ENCODE measurements around the gene GPR17.

GPR17 gene

GRCh38 chr2:127626175-127626574 lies 19.8 kb upstream of the GPR17 start:
- in situ Hi-C loops (cut with MboI; ENCODE audit: low pct_unique_long_range_greater_than_20kb, low sequenced_read_pairs, unreplicated experiment): no loop called here
- TF ChIP-seq, protein P1, sequence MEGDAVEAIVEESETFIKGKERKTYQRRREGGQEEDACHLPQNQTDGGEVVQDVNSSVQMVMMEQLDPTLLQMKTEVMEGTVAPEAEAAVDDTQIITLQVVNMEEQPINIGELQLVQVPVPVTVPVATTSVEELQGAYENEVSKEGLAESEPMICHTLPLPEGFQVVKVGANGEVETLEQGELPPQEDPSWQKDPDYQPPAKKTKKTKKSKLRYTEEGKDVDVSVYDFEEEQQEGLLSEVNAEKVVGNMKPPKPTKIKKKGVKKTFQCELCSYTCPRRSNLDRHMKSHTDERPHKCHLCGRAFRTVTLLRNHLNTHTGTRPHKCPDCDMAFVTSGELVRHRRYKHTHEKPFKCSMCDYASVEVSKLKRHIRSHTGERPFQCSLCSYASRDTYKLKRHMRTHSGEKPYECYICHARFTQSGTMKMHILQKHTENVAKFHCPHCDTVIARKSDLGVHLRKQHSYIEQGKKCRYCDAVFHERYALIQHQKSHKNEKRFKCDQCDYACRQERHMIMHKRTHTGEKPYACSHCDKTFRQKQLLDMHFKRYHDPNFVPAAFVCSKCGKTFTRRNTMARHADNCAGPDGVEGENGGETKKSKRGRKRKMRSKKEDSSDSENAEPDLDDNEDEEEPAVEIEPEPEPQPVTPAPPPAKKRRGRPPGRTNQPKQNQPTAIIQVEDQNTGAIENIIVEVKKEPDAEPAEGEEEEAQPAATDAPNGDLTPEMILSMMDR (IDR thresholded peaks at IDR 0.05; ENCODE audit: extremely low read depth, insufficient read depth, missing control alignments): no peak
- DNase-seq (ENCODE audit: low spot score): no peak

DNA sequence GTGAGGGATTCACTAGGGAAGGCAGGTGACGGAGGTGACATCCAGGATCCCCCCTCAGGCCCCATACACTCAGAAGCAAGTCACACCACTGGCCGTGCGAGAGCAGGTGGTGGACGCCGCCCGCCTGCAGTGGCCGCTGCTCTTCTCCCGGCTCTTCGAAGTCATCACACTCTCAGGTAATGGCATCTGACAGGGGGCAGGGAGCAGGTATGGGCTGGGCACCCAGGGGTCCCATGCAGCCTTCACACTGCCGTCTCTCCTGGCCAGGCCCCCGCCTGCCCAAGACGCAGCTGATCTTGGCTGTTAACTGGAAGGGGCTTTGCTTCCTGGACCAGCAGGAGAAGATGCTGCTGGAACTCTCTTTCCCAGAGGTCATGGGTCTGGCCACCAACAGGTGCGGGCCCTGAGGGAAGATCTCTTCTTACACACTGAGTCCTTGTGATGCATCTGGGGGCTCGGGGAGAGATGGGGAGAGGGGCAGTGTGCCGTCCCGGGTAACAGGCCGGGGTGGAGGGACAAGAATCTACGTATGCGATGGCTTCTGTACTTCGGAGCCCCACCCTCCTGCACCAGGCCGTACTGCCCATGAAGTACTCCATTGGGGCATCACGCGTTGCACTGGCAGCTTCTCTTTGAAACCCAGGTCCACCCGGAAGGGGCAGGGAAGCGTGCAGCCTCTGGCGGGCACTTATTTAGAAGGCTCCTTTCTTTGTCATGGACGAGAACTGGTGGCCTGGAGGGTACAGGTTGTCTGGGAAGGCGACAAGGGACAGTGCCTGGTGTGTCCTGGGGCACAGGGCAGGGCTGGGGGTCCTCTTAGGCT lies 18.8 kb upstream of the GPR17 start:
- no peak for DNase-seq (ENCODE audit: low spot score)
- in situ Hi-C loops (cut with MboI; ENCODE audit: low pct_unique_long_range_greater_than_20kb, low sequenced_read_pairs, unreplicated experiment): no loop called here
- TF ChIP-seq, protein P1 (IDR thresholded peaks at IDR 0.05; ENCODE audit: extremely low read depth, insufficient read depth, missing control alignments): no peak

GRCh38 chr2:127627740-127628571 lies 18.0 kb upstream of the GPR17 start:
- no peak for DNase-seq (ENCODE audit: low spot score)
- TF ChIP-seq, protein P1 (IDR thresholded peaks at IDR 0.05; ENCODE audit: extremely low read depth, insufficient read depth, missing control alignments): no peak
- in situ Hi-C loops (cut with MboI; ENCODE audit: low pct_unique_long_range_greater_than_20kb, low sequenced_read_pairs, unreplicated experiment): no loop called here

- TF ChIP-seq, protein P1 (IDR thresholded peaks at IDR 0.05; ENCODE audit: extremely low read depth, insufficient read depth, missing control alignments): no peak
- DNase-seq (ENCODE audit: low spot score): no peak
- in situ Hi-C loops (cut with MboI; ENCODE audit: low pct_unique_long_range_greater_than_20kb, low sequenced_read_pairs, unreplicated experiment): no loop called here
Observed at GRCh38 chr2:127628767-127629614, 17.0 kb upstream of the GPR17 start.

- DNase-seq (ENCODE audit: low spot score): no peak
- in situ Hi-C loops (cut with MboI; ENCODE audit: low pct_unique_long_range_greater_than_20kb, low sequenced_read_pairs, unreplicated experiment): no loop called here
- TF ChIP-seq, protein P1 (IDR thresholded peaks at IDR 0.05; ENCODE audit: extremely low read depth, insufficient read depth, missing control alignments): no peak
Observed at GRCh38 chr2:127629637-127630036, 16.3 kb upstream of the GPR17 start.

All from GM13977 (cell line).